ENCODE data around the gene EML6.

- no peak for TF ChIP-seq CTCF (IDR thresholded peaks at IDR 0.05 in 2 of 3, conservative IDR thresholded peaks at IDR 0.05 in 1 of 3; ENCODE audit: control insufficient read depth in 2 of 3, extremely low read depth in 1 of 3, insufficient read depth in 1 of 3, low read depth in 3 of 3, low read length in 3 of 3)
- no peak for TF ChIP-seq EZH2 (IDR thresholded peaks at IDR 0.05; ENCODE audit: borderline replicate concordance, control insufficient read depth, low read depth, low read length)
- TF ChIP-seq GABPA (IDR thresholded peaks at IDR 0.05; ENCODE audit: low read depth), result no peak
- TF ChIP-seq JUNB (IDR thresholded peaks at IDR 0.05), result no peak
- no peak for TF ChIP-seq REST (IDR thresholded peaks at IDR 0.05; ENCODE audit: low read depth, low read length)
- TF ChIP-seq POU2F2 (IDR thresholded peaks at IDR 0.05; ENCODE audit: borderline replicate concordance, low read depth, low read length), result no peak
- TF ChIP-seq BCLAF1 (IDR thresholded peaks at IDR 0.05), result no peak
- no peak for TF ChIP-seq PKNOX1 (IDR thresholded peaks at IDR 0.05)
- TF ChIP-seq USF2 (IDR thresholded peaks at IDR 0.05; ENCODE audit: borderline replicate concordance, low read depth, low read length), result no peak
- no peak for TF ChIP-seq CEBPB (IDR thresholded peaks at IDR 0.05; ENCODE audit: borderline replicate concordance in 1 of 2, low read depth in 2 of 2, low read length in 2 of 2)
- TF ChIP-seq POLR2A (IDR thresholded peaks at IDR 0.05; ENCODE audit: low read depth, low read length), result no peak
- no peak for TF ChIP-seq CREM (IDR thresholded peaks at IDR 0.05; ENCODE audit: low read depth)
Observed at GRCh38 chr2:54836477-54836876, 113.0 kb downstream of the EML6 start.

Measured in GM12878 (cell line).